GM10266 (cell line): ENCODE data around the gene DSPP.

Experiments used
- DNase-seq: peaks from one replicate; pipeline ENCODE4 v3.0.0; 2012; ENCODE audit errors: extremely low spot score
- CTCF ChIP-seq: IDR thresholded peaks from 2 replicates; pipeline ENCODE4 v1.5.1; 2012; ENCODE audit warnings: mild to moderate bottlenecking, low read depth; ENCODE audit not compliant: control insufficient read depth, insufficient read depth; ENCODE audit errors: missing control alignments

The DSPP gene

GRCh38 chr4:87654487-87655044 lies 46.2 kb downstream of the DSPP start:
- no peak for TF ChIP-seq CTCF
- DNase-seq, result no peak

- DNase-seq, result no peak
Measured at GRCh38 chr4:87657525-87657924, 49.2 kb downstream of the DSPP start.

GRCh38 chr4:87659247-87659931 lies 51.1 kb downstream of the DSPP start:
- no peak for TF ChIP-seq CTCF
- DNase-seq, result no peak

More at GRCh38 chr4:87657525-87657924, 49.2 kb downstream of the DSPP start:
- no peak for TF ChIP-seq CTCF

GRCh38 chr4:87662871-87663270 lies 54.5 kb downstream of the DSPP start:
- DNase-seq, result no peak
- TF ChIP-seq CTCF, result no peak
